ENCODE measurements around the gene PSD2.

PSD2 gene

DNA sequence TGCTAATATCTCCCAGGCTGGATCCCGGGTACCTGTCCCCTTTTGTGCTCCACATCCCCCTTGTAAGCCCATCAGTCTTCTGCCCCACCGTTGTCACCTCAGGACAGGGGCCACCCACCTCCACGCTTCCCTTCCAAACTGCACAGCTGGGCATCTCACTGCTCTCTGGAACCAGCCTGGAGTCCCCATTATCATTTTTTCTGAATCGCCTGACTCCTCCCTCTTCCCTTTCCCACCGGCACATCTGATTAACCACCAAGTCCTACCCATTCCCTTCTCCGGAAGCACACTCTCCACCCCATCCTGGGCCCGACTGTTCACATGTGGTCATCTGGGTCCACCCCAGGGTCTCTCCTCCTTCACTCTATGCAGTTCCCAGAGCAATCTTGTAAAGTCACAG lies 53.9 kb downstream of the PSD2 start:
- in situ Hi-C loops (cut with HindIII; ENCODE audit: low sequenced_read_pairs) = loop anchor here (5.0 kb wide), 1 partner anchor 68 kb away; no protein-coding TSS in a partner anchor

DNA sequence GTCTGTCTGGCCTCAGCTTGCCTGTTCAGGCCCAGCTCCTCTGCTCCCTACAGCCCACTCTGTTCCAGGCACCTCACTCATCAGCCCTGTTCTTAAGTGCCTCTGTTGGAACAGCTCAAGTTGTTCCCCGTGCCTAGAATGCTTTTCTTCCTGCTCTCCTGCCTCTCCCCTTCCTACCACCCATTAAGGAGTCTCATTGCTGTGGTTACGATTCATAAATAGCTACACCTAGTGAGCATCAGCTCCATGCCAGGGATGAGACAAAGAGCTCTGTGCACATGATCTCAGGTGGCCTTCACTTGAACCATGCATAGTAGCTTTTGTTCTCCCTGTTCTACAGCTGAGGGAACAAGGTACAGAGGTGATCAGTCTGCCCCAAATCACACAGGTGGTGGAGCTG lies 54.3 kb downstream of the PSD2 start:
- in situ Hi-C loops (cut with HindIII; ENCODE audit: low sequenced_read_pairs) = loop anchor here (5.0 kb wide), 1 partner anchor 67 kb away; no protein-coding TSS in a partner anchor

DNA sequence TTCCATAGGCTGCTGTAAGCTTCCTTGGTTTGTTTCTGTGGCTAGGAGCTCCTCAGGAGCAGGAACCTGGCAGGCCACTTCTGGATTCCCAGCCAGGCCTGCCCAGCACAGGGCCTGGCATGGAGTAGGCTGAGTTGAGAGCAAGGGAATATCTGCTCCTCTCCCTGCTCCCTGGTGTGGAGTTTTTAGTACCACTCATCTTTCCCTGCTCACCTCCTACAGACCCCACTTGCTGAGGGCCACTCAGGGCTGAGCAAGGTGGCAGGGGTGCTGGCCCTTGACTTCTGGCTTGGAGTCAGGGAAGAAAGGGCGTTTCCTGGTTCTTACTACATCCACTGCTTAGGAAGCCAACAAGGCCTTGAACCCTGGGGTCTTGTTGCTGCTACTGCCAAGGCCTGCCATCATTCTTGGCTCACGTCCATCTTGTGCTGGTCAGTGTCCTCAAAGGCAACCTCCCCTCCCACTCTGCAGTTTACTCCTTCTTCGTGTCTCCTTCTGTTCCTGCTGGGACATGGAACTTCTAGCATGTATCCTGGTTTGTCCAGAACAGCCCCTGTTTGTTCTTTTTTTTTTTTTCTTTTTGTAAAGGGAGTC lies 54.9 kb downstream of the PSD2 start:
- in situ Hi-C loops (cut with HindIII; ENCODE audit: low sequenced_read_pairs) = no loop called here

DNA sequence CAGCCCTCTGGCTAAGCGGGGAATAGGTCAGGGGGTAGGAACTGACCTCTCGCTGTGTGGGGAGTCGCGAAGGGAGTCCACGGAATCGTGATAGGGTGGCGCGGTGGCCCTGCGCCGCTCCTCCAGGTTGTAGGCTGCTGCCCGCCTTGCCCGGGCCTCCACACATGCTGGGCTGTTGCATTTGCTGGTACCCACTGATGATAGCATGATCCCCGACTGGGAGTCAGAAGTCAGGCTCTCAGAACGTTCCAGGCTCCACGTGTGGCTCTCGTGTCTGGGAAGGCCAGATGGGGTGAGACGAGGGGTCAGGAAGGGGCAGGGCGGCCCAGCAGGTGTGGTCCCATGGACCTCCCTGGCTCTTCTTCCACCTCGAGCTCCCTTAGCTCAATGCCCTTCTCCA lies 56.0 kb downstream of the PSD2 start:
- in situ Hi-C loops (cut with HindIII; ENCODE audit: low sequenced_read_pairs) = no loop called here

DNA sequence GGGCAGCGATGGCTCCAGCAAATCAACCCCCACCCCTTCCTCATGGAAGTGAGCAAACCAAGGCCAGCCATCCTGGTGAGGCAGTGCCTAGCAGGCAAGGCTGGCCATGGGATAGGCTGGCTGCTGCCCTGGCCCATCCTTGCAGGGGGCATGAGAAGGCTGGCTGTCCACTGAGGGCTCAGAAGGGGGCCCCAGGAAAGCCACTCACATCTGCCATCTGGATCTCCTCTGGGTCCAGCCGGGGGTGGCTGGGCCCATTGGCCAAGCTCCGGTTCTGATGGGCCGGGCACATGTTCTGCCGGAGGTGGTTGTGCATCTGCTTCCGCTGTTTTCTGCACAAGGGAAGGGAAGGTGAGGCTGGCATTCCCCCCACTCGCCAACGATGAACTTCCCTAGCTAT lies 57.1 kb downstream of the PSD2 start:
- in situ Hi-C loops (cut with HindIII; ENCODE audit: low sequenced_read_pairs) = no loop called here

DNA sequence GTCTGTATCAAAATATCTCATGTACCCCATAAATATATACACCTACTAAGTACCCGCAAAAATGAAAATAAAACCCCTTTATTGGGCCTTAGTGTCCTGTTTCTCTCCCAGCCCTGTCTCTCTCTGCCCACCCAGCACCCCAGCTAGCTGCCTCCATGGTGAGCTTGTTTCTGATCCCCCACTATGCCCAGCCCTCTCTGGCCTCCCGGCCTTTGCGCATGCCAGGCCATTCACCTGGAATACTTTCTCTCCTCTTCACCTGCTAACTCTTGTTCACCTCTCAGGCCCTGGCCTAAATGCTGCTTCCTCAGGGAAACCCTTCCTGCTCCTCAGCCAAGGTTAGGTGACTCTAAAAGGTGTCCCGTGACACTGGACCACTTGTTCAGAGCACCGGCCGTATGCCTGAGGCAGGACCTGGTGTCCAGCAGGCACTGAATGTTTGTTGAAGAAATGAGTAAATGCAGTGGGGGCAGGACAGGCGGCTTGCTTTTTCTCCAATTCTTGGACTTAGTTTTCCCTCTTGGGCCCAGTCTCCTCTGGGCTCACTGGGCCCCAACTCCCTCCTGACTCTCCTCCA lies 58.5 kb downstream of the PSD2 start:
- in situ Hi-C loops (cut with HindIII; ENCODE audit: low sequenced_read_pairs) = no loop called here

DNA sequence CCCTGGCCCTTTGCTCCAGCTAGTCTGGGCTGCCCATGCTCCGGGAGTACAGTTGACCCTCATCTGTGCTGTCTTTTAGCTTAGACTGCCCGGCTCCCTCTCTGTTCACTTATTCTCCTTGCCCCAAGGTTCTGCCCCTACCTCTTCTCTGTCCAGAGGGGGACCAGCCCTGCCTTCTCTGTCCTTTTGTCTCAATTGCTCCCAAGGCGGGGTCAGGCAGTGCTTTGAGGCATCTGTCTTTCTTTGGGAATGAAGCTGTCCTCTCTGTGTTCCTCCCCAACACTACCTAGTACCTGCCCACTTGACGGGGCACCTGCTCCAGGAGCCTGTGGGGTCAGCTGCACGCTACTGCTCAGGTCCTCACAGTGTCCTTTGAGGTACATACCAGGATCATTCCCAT lies 59.3 kb downstream of the PSD2 start:
- in situ Hi-C loops (cut with HindIII; ENCODE audit: low sequenced_read_pairs) = no loop called here

DNA sequence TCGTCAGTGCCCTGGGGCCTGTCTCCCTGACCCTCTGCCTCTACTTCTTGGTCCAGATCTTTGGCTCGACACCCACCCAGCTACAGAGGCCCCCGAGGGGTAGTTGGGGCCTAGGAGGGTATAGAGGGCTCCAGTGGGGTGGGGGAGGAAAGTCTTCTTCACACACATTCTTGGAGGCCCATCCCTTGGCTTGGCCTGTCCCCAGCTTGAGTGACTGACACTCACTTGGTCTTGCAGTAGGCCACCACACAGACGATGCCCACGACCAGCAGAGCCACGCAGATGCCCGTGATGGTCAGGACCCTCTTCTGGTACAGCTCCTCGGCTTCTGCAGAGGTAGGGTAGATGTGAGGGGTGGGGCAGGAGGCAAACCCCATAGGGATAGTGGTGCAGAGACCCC lies 59.8 kb downstream of the PSD2 start:
- in situ Hi-C loops (cut with HindIII; ENCODE audit: low sequenced_read_pairs) = no loop called here

DNA sequence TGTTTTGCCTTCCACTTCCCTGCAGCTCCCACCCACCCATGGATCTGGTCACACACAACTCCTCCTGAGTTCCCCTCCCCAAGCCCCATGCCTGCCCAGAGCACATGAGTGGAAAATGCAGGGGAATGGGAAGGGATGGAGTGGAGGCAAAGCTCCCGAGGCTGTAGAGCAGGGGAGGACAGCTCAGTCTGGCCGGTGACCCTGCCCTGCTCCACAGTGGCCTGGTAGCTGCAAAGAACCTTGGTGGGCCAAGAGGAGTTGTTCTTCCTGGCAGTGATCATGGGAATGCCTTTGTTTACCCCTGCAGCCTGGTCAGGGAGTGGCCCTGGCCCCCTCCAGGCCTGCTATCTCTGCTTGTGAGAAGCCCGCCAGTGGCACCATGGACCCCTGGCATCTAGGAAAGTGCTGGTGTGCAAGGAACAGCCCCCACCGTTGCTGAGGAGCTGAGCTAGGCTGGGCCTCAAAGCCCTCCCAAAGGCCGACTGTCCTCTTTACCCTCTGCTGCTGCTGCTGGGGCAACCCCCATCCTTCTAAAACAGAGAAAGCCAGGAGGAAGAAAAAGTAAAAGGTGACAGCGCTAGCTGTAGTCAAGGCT lies 60.4 kb downstream of the PSD2 start:
- in situ Hi-C loops (cut with HindIII; ENCODE audit: low sequenced_read_pairs) = no loop called here

DNA sequence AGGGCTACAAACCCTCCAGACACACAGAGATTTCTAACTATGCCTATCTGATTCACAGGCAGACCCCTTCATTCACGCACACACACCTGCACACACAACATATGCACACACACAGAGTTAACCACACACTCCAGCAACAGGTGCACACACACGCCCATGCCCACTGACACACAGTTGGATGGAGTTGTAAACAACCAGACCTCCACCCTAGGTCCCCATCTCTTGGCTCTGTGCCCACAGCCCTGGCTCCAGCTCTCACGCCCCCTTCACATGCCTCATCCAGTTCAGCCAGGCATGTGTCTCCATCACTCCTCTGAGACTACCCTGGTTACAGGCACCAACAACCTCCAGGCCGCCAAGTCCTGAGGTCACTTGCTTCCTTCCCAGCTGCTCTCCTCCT lies 61.1 kb downstream of the PSD2 start:
- in situ Hi-C loops (cut with HindIII; ENCODE audit: low sequenced_read_pairs) = no loop called here

DNA sequence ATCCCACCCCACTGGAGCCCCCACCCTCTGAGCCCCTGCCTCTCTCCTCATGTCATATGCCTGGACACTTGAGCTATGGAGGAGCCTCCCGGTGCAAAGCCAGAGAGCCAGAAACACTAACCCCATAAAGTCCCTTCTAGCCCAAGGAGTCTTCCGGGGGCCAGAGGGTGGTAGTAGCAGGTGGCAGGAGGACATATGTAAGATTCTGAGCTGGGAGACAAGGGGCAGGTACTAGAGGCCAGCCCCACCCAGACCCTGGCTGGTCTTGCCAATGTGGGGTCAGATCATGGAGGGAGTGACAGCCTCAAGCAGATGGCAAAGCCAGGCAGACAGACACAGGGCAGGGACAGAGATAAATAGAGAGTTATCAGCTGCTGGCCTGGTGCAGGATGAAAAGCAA lies 63.4 kb downstream of the PSD2 start:
- in situ Hi-C loops (cut with HindIII; ENCODE audit: low sequenced_read_pairs) = no loop called here

DNA sequence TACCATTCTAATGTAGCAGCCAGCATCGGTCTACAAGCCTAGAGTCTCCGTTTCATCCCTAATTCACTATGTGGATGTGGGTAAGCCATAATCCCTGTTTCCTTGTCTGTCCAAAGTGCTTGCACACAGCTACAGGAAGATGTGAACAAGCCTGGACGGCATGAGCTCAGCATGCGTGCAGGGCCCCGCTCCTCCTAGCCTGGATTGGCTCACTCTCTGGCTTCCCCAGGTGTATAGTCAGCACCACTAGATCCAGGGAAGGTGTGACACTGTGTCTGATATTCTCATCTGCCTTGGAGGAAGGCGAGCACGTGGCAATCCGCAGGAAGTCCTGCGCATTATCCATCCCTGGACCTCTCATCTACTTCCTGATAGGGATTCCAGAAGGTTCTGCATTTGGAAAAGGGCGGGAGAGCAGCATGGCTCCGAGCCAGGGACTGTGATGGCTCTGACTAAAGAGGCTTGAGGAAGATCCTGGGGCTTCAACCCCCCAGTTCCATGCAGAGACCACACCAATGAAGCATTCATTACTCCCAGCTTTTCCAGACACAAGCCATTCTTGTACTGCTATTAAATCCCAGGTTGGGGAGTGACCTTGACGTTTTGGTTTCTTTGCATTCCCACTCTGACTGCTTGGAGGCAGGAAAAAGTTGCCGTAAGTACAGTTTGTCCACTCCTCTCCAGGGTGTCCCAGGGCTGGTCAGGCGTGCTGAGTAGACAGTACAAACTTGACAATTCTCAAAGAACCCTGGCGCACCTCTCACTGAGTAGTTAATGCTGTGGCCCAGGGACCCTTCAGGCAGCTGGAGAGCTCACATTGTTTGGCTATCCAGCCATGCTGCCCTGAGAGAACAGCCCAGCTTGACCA lies 65.6 kb downstream of the PSD2 start:
- in situ Hi-C loops (cut with HindIII; ENCODE audit: low sequenced_read_pairs) = no loop called here

DNA sequence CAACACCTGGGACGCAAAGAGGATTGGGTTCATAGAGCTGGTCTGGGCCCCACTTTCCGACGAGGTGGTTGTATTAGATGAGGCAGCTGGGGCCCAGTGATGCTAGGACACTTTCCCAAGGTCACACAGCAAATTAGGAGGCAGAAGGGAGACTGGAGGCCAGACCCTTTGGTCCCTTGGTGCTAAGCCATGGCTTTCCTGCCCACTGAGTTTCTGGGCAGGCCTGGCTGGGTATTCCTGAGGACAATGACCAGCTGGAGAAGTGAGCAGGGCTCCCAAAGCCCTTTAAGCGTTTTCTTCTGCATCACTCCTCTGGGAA lies 66.2 kb downstream of the PSD2 start:
- in situ Hi-C loops (cut with HindIII; ENCODE audit: low sequenced_read_pairs) = no loop called here

DNA sequence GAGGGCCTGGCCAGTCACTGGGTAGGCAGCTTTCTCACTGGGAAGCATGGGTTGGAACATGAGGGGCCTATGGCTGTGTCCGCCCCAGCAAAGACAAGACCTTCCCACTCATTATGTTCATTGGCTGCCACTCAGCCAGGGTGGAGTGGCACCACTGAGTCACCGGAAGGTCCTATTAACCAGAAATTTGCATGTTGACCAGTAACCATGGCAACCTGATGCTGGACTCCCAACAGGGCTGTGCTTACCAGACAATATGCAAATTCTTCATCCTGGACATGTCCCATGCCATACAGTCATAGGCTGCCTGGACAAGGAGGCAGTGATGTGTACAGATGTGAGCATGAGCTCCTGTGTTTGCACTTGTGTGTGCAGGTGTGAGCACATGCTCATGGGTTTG lies 66.7 kb downstream of the PSD2 start:
- in situ Hi-C loops (cut with HindIII; ENCODE audit: low sequenced_read_pairs) = no loop called here

DNA sequence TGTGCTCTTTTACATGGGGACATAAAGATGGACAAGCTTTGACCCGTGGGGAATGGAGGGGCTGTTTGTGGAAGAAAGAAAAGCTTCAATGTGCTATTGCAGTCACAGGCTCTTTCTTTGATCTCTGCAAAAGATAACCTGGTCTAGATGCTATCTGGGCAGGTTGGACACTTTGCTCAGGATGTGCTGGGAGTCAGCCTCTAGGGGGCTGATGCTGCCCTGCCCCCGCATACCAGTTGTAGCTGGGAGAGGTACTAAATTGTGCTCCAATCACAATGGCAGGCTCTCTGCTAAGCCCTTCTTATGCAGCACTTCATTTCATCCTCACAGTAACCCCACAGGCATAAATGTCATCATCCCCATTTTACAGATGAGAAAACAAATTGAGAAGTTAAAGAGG lies 67.2 kb downstream of the PSD2 start:
- in situ Hi-C loops (cut with HindIII; ENCODE audit: low sequenced_read_pairs) = no loop called here

DNA sequence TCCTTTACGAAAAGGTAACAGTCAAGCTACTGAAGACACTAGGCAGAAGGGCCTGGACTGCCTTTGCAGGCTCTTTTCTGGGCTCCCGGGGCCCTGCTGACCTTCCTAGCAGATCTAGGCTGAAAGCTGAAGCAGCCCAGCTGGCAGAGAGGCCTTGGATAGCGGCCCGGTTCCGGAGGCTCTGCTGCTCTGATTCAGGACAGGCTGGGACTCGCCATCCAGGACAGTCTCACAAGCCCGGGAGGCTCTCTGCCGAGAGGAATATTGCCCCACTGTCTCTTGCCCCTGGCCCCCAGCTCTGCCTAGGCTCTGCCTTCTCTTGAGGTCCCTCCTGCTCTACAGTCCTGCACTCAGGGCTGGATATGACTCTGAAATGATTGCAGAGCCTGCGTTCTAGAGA lies 67.8 kb downstream of the PSD2 start:
- in situ Hi-C loops (cut with HindIII; ENCODE audit: low sequenced_read_pairs) = no loop called here

DNA sequence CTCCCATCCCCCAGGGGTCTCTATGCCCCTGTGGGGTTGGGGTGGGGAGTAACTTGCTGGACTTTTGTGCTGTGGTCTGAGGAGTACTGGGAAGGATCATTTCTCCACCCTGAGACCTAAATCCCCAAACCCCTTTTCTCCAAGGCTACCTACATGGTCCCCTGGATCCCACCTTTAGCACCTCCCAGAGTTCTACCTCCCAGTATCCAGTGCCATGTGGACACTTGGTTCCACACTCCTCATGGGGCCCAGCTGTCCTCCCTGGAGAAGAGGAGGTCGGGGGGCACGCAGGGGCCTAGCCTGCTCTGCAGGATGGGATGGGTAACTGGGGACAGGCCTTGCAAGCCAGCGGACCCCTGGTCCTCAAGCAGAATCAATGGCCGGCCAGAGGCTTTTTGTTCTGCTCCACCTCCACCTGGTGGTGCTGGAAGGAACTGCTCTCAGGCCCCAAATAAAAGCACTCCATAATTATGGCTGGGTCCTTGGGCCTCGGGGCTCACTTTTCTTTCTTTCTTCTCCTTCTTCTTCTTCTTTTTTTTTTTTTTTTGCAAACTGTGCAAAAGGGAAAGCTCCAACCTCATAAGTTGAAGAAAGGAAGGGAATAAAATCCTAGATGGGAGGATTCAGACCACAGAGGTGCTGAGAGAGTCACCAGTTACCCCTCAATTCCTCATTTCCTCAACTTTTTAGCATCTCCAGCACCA lies 68.4 kb downstream of the PSD2 start:
- in situ Hi-C loops (cut with HindIII; ENCODE audit: low sequenced_read_pairs) = no loop called here

DNA sequence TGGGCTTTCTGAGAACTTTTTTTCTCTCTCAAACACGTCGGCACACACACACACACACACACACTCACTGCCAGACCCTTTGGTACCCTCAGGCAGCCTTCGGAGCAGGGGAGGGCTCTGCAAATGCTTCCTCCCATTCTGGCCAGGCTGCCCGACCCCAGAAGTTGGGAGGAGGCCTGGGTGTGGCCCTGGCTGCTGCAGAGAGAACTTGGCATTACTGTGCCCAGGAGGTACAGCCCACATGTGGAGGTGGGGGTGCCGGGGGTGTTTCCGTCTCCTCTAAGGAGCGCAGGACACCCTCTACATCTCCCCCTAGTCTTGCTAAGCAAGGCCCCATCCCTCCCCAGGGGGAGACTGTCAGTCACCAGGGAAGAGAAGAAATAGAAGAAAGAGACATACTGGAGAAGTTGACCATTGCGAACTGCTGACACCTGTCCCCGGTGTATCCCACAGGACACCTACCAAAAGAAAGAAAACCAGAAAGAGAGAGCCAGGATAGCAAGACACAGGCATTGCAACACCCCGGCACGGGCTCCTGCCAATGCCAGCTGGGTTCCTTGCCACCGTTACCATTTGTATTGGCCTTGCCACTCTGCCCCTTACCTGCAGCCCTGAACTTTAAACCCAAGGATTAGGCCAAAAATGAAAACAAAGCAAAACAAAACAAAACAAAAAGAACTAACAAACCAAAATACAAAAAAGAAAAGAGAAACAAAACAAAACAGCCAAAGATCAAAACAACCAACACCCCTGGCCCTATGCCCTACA lies 69.3 kb downstream of the PSD2 start:
- in situ Hi-C loops (cut with HindIII; ENCODE audit: low sequenced_read_pairs) = loop anchor here (5.0 kb wide), 2 partner anchors 62 to 93 kb away; no protein-coding TSS in a partner anchor

DNA sequence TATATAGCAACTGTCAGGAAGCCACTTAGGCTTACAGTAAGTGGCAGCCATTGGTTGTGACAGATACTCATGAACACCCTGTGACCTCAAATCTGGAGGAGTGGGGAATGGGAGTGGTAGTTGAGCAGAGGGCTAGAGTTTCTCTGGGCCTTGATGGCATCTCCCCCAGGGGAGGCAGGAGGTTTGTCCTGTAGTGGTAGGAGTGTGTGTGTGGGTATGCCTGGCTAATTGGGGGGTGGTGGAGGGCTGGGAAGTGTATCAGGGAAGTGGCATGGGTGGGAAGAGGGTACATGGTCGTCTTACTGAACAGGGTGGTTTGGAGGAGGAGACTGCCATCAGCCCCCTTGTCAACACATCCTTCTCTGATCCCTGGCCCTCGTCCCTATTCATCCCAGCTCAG lies 71.5 kb downstream of the PSD2 start:
- in situ Hi-C loops (cut with HindIII; ENCODE audit: low sequenced_read_pairs) = loop anchor here (5.0 kb wide), 2 partner anchors 60 to 95 kb away; no protein-coding TSS in a partner anchor

DNA sequence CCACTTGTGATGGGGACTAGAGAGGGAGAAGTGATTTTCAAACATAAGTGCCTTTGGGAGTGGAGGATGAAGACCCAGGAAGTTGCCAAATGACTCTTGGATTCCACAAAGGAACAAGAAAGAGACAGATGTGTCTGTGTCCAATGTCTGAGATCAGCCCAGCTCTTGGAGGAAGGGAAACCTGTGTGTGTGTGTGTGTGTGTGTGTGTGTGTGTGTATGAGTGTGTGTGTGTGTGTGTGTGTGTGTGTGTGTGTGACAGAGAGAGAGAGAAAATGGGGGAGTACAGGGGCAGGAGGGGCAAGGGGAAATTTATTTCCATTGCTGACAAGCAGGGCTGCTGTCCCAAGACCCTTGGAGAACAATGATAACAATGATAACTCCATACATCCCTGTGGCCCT lies 72.0 kb downstream of the PSD2 start:
- in situ Hi-C loops (cut with HindIII; ENCODE audit: low sequenced_read_pairs) = loop anchor here (5.0 kb wide), 2 partner anchors 60 to 95 kb away; no protein-coding TSS in a partner anchor
